K562 (cell line): ENCODE data around the gene ALKBH7.

Experiments
- CBX2 ChIP-seq: fragments of 200-600 bp; sonication (generic); IDR thresholded peaks from one replicate; pipeline ENCODE4 v1.6.1; 2012; ENCODE audit warnings: mild to moderate bottlenecking, low read length, inconsistent platforms; ENCODE audit not compliant: insufficient read depth, poor library complexity, severe bottlenecking
- FOXM1 ChIP-seq, 2 experiments: fragments of 450-650 bp in 1 of 2; sonication (generic) in 1 of 2; formaldehyde crosslinking in 1 of 2; IDR thresholded peaks; 2 replicates each; pipeline versions ENCODE4 v1.6.1 to v1.9.0; 2017 to 2022; ENCODE audit warnings: low read depth in 2 of 2, mild to moderate bottlenecking in 2 of 2, missing genetic modification reagents in 1 of 2, moderate library complexity in 1 of 2
- PHB ChIP-seq: fragments of 250-450 bp; sonication (Bioruptor Pico); IDR thresholded peaks from 2 replicates; pipeline ENCODE4 v1.5.0; 2021
- RNF2 ChIP-seq: sonication (generic); IDR thresholded peaks from 2 replicates; pipeline ENCODE4 v1.6.1; 2016
- SAP30 ChIP-seq: fragments of 200-600 bp; sonication (generic); IDR thresholded peaks from 2 replicates; pipeline ENCODE4 v1.6.1; 2012; ENCODE audit warnings: borderline replicate concordance, low read depth, mild to moderate bottlenecking, moderate library complexity, low read length, control low read depth, inconsistent platforms; ENCODE audit not compliant: insufficient read depth, poor library complexity, severe bottlenecking
- TF ChIP-seq, protein P1 (sequence below), 3 experiments: IDR thresholded peaks in 2 of 3; conservative IDR thresholded peaks in 1 of 3; 2 replicates each; pipeline ENCODE4 v1.5.1; 2011 to 2012; ENCODE audit warnings: low read length in 3 of 3, mild to moderate bottlenecking in 3 of 3, control low read depth in 2 of 3, improper control_type of control experiment in 1 of 3, inconsistent platforms in 1 of 3, low read depth in 1 of 3, mixed read lengths in 1 of 3, moderate library complexity in 1 of 3; ENCODE audit not compliant: insufficient read depth in 2 of 3

DNA sequence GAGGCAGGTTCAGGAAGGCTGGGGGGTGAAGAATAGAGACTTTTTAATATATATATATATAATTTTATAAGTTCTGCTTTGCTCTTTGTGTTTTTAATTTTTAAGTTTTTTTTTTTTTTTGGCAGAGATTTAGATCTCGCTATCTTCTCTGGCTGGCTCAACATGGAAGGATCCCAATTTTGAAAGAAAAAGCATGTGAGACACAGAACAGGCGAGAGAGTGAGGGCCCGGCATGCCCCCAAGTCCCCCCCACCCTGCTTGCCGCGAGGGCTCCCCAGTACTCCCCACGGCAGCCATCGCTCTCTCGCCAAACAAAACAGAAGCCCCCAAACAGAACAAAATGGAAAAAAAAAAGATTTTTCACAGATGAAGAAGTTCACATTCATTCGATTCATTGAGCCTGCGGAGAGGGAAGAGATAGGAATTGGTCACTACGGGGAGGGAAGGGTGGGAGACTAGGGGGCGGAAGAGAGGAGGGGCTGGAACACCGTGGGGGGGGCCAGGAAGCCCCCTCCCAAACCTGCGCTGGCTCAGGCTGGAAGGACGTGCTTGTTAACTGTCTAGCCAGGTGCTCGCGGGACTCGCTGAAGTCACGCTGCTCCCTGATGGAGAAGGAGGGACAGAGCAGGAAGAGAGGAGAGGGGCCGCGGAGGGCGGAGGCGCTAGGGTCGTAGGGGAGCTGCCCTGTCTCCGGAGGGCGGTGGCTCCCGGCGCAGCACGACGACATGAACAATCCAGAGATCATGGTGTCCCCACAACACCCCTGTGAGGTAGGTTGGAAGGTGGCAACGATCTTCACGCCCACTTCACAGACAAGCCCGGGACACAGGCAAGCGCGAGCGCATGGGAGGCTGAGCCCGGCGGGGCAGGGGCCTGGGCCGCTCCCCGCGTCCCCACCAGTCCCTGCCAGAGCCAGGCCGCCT, 41.4 kb downstream of the ALKBH7 start:
- TF ChIP-seq SAP30 (no peak), RNF2 (no peak), FOXM1 (IDR thresholded peaks at IDR 0.05; ENCODE audit: low read depth) (no peak), FOXM1 (CRISPR knock-in tag; IDR thresholded peaks at IDR 0.05; ENCODE audit: low read depth) (no peak), PHB (CRISPR knock-in tag) (no peak), CBX2 (no peak)
- TF ChIP-seq, protein P1, sequence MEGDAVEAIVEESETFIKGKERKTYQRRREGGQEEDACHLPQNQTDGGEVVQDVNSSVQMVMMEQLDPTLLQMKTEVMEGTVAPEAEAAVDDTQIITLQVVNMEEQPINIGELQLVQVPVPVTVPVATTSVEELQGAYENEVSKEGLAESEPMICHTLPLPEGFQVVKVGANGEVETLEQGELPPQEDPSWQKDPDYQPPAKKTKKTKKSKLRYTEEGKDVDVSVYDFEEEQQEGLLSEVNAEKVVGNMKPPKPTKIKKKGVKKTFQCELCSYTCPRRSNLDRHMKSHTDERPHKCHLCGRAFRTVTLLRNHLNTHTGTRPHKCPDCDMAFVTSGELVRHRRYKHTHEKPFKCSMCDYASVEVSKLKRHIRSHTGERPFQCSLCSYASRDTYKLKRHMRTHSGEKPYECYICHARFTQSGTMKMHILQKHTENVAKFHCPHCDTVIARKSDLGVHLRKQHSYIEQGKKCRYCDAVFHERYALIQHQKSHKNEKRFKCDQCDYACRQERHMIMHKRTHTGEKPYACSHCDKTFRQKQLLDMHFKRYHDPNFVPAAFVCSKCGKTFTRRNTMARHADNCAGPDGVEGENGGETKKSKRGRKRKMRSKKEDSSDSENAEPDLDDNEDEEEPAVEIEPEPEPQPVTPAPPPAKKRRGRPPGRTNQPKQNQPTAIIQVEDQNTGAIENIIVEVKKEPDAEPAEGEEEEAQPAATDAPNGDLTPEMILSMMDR (IDR thresholded peaks at IDR 0.05 in 2 of 3, conservative IDR thresholded peaks at IDR 0.05 in 1 of 3; ENCODE audit: insufficient read depth in 2 of 3, low read depth in 1 of 3, low read length in 3 of 3) = 0 out of 6 replicates have a peak, but pooled peaks of 1 of the 3 experiments have one; percentile 8
